GM19025 (cell line): ENCODE data around the gene SLC6A13.
"Not testable (repeated sequence)": the region's sequence is repeated elsewhere in the genome, so short reads cannot be mapped to it uniquely, and the experiment has no call there.

Experiments
- ATAC-seq: cut with Tn5 transposase; IDR thresholded peaks from one replicate; pipeline ENCODE4 v1.9.1; 2021; ENCODE audit warnings: mild to moderate bottlenecking, low read depth, moderate library complexity; ENCODE audit not compliant: unreplicated experiment

SLC6A13 gene

DNA sequence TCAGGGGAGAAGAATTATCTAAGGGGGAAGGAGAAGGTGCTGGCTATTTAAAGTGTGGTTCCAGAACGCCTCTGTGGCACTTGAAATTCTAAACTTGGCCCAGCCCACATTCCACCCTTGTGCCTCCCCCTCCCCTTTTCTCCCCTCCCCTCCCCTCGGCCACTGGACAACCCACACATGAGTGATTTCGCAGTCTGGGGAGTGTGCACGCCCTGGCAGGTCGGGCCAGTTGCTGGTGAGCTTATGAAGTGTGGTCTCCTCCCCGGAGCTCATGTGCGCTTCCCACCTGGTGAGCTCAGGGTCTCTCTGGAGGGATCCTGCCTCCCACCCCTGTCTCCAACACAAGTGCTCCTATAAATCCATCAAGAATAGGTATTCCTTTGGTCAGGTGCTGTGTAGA, at the start of gene SLC6A13:
SLC6A13 (minus strand) TSS at position 20 of the 400 bp plus-strand sequence. CDS start 2,784 bp downstream, outside the sequence.
- no peak for ATAC-seq

DNA sequence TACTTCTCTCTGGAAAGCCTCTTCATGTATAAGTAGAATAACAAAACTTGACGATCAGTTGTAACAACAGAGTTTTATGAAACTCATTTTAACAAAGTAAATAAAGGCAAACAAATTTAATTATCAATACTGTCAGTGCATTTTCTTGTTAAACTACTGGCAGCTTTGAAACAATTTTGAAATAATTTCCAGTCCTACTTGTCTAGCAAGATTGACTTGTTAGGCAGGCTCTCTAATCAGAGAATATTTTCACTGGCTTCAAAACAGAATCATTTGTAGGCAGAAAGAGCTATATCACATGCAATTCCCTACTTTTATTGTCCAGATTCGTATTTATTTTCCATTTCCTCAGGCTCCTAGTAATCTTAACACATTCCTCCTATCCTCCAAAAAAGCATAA, 45.9 kb upstream of the SLC6A13 start:
- no peak for ATAC-seq

- no peak for ATAC-seq
Measured at GRCh38 chr12:307406-307805, 44.8 kb upstream of the SLC6A13 start.

GRCh38 chr12:304805-305204, 42.2 kb upstream of the SLC6A13 start:
- no peak for ATAC-seq

DNA sequence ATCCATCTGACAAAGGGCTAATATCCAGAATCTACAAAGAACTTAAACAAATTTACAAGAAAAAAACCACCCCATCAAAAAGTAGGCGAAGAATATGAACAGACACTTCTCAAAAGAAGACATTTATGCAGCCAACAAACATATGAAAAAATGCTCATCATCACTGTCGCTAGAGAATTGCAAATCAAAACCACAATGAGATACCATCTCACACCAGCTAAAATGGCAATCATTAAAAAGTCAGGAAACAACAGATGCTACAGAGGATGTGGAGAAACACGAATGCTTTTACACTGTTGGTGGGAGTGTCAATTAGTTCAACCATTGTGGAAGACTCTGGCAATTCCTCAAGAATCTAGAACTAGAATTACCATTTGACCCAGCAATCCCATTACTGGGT, 40.1 kb upstream of the SLC6A13 start:
- ATAC-seq: not testable (repeated sequence)

- not testable (repeated sequence) for ATAC-seq
Measured at GRCh38 chr12:300166-300565, 37.5 kb upstream of the SLC6A13 start.

GRCh38 chr12:299511-299910, 36.9 kb upstream of the SLC6A13 start:
- ATAC-seq: not testable (repeated sequence)

GRCh38 chr12:298059-298458, 35.4 kb upstream of the SLC6A13 start:
- ATAC-seq: not testable (repeated sequence)

DNA sequence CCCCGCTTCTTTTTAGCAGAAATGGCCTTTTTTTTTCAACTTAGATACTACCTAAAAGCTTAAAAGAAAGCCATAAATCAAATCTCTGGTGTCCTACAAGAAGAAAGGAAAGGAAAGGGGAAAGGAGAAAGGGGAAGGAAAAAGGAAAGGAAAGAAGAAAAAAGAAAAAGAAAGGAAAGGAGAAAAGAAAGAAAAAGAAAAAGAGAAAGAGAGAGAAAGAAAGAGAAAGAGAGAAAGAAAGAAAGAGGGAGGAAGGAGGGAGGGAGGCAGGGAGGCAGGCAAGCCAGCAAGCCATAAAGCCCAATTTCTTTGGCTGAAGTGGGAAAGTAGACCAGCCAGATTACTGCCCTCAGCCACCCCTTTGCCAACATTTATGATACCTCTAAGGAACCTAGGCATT, 32.5 kb upstream of the SLC6A13 start:
- ATAC-seq: no peak

GRCh38 chr12:293199-293598, 30.6 kb upstream of the SLC6A13 start:
- no peak for ATAC-seq

DNA sequence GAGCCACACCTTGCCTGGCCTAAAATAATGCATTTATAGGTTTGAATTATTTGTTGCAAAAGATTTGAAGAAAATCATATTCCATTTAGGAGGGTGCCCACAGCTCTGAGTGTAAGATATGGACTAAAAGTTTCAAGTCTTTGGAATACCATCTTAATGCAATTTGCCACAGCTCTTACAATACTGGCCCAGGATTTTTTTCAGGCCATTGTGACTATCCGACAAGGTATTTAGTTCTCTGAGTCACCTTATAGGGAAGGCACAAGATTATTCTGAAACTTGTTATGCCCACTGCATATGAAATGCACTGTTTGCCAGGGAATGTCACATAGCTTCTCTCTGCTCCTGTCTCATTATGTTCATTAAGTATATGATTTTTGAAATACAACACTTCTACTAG, 29.6 kb upstream of the SLC6A13 start:
- ATAC-seq: no peak

GRCh38 chr12:291153-291723, 28.6 kb upstream of the SLC6A13 start:
- ATAC-seq: no peak

- ATAC-seq: no peak
Measured at GRCh38 chr12:288687-289086, 26.1 kb upstream of the SLC6A13 start.

- ATAC-seq: no peak
Measured at GRCh38 chr12:286531-287300, 24.1 kb upstream of the SLC6A13 start.

DNA sequence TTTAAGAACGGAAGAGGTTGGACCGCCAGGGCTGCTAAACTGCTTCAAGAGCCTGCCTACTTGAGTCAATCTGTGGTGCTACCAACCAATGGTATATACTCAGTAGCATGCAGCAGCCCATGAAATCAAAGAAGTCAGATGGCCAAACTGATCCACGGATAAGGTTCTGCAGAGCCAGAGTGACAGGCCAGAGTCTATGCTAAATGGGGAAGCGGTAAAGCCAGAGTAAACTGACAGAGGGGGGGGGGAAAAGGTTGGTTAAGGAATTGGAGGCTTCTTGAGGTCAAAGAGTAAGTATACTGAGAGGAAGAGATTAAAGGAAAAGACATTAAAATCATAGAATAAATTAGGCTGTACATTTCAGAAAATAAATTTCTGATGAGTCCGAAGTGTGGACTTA, 15.4 kb upstream of the SLC6A13 start:
- ATAC-seq: no peak

DNA sequence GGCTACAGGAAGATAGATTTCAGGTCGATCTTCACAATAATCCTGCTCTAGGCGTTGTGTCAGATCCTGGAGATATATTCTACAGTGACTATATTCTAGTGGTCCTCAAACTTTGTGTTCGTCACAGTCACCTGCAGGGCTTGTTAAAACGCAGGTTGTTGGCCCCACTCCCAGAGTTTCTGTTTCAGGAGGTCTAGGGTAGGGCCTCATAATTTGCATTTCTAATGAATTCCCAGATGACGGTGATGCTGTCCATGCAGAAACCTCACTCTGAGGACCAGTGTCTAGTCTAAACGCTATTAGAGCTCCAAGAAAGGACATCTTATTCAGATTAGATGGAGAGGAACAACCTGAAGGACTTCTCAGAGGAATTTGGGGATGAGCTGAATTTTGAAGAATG, 13.2 kb upstream of the SLC6A13 start:
- no peak for ATAC-seq

GRCh38 chr12:273382-273781, 10.7 kb upstream of the SLC6A13 start:
- no peak for ATAC-seq

GRCh38 chr12:272942-273341, 10.3 kb upstream of the SLC6A13 start:
- no peak for ATAC-seq

DNA sequence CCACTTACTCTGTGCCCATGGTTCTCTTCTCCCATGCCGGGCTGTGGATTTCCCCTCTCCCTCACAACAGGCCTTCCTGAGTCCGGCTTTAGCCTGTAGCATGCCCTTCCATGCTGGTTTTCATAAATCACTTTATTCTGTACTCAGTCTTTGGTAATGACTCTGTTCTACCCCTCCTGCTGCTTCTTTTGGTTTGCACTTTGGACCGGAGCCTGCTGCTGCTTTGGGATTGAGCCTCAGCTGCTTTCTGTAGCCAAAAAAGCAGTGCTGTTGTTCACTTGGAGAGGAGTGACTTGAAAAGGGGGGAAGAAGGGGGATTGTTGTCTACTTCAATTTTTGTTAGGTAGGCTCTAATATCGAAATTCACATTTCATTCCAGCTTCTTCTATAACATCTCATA, 8.5 kb upstream of the SLC6A13 start:
- no peak for ATAC-seq

- ATAC-seq: no peak
Measured at GRCh38 chr12:269191-269590, 6.6 kb upstream of the SLC6A13 start.

DNA sequence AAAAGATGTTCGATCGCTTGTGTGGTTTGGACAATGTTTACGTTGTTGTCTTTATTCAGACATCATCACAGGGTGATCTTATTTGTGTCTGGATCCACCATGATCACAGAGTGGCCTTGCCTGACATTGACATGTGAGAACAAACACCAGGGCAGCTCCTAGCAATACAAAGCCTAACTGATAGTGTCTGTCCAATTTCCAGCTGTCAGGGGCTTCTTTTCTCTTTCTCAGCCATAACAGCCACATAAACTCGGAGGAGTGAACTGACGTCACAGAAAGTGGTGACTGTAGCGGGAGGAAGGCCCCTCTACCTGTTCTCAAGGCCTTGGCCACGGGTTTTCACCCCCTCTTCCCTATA, 5.8 kb upstream of the SLC6A13 start:
- no peak for ATAC-seq
